DMS53 treated with DMSO at 0.1 percent for 48 hours (cell line): ENCODE data around the gene NGRN.

ENCODE experiments used
- DNase-seq: peaks from one replicate; lab custom pipeline; 2025; ENCODE audit not compliant: unreplicated experiment; lab: John Stamatoyannopoulos, UW

NGRN gene

GRCh38 chr15:90316139-90316538, 50.7 kb downstream of the NGRN start:
- DNase-seq, result no peak

GRCh38 chr15:90318591-90318990, 53.1 kb downstream of the NGRN start:
- no peak for DNase-seq

GRCh38 chr15:90320062-90320884, 54.8 kb downstream of the NGRN start:
- DNase-seq, result peak; percentile 74

GRCh38 chr15:90320885-90321278, 55.4 kb downstream of the NGRN start:
- no peak for DNase-seq
